GM20000 (cell line): ENCODE data around the gene ASB9.
"Not testable (repeated sequence)": the region's sequence is repeated elsewhere in the genome, so short reads cannot be mapped to it uniquely, and the experiment has no call there.

Source experiments
- DNase-seq: peaks from one replicate; pipeline ENCODE4 v3.0.0; 2012; ENCODE audit warnings: low spot score
- TF ChIP-seq, protein P1 (sequence below): IDR thresholded peaks from 2 replicates; pipeline ENCODE4 v1.5.1; 2012; ENCODE audit warnings: mild to moderate bottlenecking, control low read depth; ENCODE audit errors: extremely low read depth, missing control alignments

Gene ASB9

GRCh38 chrX:15274946-15275345, 5.1 kb upstream of the ASB9 start:
- TF ChIP-seq, protein P1, sequence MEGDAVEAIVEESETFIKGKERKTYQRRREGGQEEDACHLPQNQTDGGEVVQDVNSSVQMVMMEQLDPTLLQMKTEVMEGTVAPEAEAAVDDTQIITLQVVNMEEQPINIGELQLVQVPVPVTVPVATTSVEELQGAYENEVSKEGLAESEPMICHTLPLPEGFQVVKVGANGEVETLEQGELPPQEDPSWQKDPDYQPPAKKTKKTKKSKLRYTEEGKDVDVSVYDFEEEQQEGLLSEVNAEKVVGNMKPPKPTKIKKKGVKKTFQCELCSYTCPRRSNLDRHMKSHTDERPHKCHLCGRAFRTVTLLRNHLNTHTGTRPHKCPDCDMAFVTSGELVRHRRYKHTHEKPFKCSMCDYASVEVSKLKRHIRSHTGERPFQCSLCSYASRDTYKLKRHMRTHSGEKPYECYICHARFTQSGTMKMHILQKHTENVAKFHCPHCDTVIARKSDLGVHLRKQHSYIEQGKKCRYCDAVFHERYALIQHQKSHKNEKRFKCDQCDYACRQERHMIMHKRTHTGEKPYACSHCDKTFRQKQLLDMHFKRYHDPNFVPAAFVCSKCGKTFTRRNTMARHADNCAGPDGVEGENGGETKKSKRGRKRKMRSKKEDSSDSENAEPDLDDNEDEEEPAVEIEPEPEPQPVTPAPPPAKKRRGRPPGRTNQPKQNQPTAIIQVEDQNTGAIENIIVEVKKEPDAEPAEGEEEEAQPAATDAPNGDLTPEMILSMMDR: no peak

DNA sequence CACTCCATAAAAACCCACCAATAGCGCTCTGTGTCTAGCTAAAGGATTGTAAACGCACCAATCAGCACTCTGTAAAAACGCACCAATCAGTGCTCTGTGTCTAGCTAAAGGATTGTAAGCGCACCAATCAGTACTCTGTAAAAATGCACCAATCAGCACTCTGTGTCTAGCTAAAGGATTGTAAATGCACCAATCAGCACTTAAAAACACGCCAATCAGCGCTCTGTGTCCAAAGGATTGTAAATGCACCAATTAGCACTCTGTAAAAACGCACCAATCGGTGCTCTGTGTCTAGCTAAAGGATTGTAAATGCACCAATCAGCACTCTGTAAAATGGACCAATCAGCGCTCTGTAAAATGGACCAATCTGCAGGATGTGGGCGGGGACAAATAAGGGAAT, 3.4 kb upstream of the ASB9 start:
- DNase-seq: not testable (repeated sequence)

More at GRCh38 chrX:15274946-15275345, 5.1 kb upstream of the ASB9 start:
- DNase-seq: no peak

- DNase-seq: no peak
- TF ChIP-seq, protein P1: no peak
Observed at GRCh38 chrX:15271757-15272156, 1.9 kb upstream of the ASB9 start.

DNA sequence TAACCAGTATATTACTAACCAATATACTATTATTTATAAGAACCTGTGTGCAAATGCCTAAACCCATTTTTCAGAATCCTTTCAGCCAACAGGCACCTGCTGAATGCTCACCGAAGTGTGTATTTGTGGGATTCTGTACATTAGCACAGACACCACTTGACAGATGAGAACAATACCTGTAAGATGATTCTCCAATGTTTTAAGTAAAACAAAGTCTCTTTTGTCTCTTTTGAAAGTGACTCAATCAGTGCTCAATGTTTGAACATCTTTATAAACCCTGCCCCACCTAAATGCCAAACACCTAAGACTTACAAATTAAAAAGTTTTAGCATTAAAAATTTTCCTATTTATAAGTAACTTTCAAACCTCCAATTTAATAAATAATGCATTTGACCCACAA, 763 bp downstream of the ASB9 start:
- DNase-seq: no peak
- TF ChIP-seq, protein P1: no peak

DNA sequence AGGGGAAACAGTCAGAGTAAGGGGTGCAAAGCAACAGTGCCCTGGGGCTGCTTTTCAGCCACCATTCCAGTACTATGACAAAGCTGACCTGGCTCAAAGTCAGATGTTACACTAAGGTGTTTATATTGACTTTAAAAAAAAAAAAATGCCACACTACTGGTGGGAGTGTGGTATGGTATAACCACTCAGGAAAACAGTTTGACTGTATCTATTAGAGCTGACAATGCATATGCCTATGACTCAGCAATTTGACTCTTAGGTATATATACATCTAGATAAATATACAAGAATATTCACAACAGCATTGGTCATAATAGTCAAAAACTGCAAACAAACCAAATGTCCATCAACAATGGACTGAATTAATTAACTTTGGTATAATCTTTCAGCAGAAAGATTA, 15.0 kb downstream of the ASB9 start:
- TF ChIP-seq, protein P1: no peak
- no peak for DNase-seq

GRCh38 chrX:15245896-15246295, 24.0 kb downstream of the ASB9 start:
- TF ChIP-seq, protein P1: no peak
- no peak for DNase-seq

DNA sequence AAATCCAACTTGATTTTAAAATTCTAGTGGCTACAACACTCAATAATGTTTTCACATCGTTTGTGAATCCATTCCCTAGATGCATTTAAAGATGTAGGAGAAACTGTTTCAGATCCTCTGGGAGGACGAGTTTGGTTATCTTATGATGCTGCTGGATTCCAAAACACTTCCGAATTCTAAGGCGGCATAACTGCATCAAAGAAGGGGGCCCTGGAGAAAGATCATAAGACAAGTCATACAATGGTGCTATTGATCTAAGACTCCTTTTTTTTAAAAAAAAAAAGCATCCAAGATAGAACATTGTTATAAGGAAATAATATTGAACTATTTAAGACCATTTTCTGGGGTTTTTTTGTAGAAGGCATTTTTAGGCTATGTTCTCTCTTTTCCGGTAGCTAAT, 25.5 kb downstream of the ASB9 start:
- TF ChIP-seq, protein P1: no peak
- DNase-seq: no peak

GRCh38 chrX:15242899-15243555, 26.9 kb downstream of the ASB9 start:
- peak; percentile 52 for DNase-seq
- TF ChIP-seq, protein P1: no peak
